Activated gamma-delta T cell treated with anti-CD3 and anti-CD28 coated beads, Interleukin-2, amount 50 U/mL, for 16 hours (primary cell): Measurements from ENCODE around the gene EEF2.
"Not testable (repeated sequence)": the region's sequence is repeated elsewhere in the genome, so short reads cannot be mapped to it uniquely, and the experiment has no call there.

Source experiments
- DNase-seq: peaks from one replicate; pipeline ENCODE4 v3.0.0-alpha.2; 2020; ENCODE audit warnings: low read depth

Gene EEF2

DNA sequence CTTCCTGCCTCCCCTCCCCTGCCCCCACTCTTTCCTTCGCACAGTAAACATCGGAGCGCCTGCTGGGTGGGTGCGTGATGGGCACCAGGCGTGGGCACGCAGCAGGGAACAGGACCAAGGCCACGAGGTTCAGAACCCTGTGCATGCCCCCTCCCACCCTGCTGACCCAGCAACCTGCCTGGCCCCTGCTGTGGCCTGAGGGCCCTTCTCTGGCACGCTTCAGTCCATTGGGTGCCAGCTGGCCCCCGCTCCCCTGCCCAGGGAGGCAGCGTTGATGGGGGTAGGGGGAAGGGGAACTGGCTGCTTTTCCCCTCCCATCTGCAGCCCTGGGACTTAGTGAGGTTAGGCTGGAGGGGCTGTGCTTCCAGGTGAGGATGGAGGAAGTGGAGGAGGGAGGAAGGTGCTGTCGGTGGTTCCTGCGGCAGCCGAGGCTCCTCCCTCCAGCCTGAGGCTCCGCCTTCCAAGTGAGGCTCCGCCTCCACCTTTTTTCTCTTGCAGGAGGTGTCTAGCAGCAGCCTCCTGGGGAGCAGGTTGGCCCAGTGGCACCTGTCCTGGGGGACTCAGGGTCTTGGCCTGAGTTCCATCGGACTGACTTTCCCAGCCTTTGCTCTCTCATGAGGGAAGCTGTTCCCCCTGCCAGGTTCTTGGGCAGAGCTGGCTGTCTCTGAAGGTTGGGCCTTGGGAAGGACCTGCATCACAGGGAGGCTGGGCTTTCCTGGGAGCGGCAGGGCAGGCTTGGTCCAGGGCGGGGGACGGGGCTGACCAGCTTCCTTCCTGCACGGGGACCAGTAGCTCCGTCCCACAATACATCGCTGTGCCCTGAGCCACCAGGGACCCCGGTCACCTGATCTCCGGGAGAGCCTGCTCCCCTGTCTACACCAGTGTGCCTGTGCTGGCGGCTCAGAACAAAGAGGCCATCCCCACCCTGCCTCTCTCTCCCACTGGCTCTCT lies 29.6 kb upstream of the EEF2 start:
- no peak for DNase-seq

DNA sequence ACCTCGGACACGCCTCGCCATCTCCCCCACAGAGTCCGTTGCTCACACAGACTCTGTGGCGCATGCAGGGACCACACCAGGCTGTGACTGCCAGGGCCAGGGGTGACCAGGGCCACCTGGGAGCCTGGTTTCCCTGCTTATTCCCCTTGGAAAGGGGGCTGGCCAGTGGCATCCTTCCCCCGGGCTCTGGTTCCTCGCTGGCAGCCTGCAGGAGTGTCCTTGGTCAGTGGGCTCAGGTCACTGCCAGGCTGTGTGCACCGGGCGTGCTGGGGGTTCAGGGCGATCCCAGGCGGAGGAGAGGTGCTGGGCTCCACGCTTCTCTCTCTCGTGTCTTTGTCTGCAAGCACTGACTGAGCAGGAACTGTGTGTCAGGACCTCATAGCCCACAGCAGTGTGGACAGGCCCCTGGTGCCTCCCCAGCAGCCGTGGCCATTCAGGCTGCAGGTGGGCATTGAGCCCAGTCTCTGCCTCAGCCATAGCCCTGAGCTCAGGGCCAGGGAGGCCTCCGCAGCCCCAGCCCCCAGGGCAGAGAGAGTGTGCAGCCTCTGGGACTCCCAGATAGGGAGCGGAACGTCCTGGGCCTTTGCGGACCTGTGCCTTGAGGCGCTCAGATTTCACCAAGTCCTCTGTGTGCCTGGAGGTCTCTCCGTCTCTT lies 28.8 kb upstream of the EEF2 start:
- DNase-seq: no peak

GRCh38 chr19:4012975-4013634 lies 27.8 kb upstream of the EEF2 start:
- no peak for DNase-seq

GRCh38 chr19:4012092-4012974 lies 27.1 kb upstream of the EEF2 start:
- DNase-seq: no peak

GRCh38 chr19:4011430-4011829 lies 26.2 kb upstream of the EEF2 start:
- not testable (repeated sequence) for DNase-seq

- DNase-seq: no peak
Measured at GRCh38 chr19:4010808-4011110, 25.5 kb upstream of the EEF2 start.

- DNase-seq: no peak
Measured at GRCh38 chr19:4009990-4010807, 24.9 kb upstream of the EEF2 start.

- no peak for DNase-seq
Measured at GRCh38 chr19:4007836-4008539, 22.7 kb upstream of the EEF2 start.

DNA sequence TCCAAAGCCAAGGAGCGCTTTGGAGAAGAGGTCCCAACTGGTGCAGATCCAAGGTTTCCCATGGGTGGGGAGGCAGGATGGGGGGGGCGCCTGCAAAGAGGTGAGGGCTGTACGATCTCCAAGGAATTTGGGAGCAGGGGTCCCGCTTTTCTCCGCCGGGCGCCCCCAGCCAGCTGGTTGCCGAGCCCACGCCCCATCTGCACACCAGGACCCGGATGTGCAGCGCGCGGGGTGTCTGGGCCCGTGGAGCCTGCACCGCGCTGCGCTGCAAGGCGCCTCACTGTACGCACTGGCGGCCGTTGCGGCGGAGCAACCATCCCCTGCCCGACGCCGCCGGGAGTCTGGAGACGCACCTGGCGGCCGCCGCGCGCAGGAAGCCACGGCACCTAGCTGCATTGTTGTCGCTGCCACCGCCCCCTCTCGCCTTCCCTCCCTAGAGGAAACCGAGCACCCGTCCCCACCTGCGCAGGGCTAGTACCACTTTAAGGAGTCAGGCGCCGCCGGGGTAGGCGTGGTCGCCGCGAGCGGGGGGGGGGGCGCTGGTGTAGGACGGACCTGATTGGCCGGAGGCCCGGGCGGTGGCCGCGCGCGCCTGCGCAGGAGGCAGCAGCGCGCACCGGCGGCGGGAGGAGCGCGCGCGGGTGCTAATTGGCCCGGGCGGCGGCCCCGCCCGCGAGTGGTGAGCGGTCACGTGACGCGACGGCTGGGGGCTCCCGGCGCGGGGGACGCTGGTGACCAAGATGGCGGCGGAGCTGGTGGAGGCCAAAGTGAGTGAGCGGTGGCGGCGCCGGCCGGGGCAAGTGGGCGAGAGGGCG lies 22.0 kb upstream of the EEF2 start, which contains the start of gene PIAS4:
Gene PIAS4, plus strand, starts transcription at position 716 of the 815 bp plus-strand sequence. Its CDS starts 25 bp downstream, at position 741.
- DNase-seq: peak; percentile 97

DNA sequence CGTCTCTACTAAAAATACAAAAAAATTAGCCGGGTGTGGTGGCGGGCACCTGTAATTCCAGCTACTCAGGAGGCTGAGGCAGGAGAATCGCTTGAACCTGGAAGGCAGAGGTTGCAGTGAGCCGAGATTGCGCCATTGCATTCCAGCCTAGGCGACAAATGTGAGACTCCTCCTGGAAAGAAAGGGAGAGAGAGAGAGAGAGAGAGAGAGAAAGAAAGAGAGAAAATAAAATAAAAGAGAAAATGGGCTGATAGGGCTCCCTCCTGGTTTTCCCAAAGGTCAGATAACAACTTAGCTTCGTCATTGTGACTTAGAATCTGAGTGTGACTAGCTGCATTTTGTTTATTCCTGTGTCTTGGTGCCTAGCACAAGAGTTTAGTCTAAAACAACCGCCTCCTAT lies 20.2 kb upstream of the EEF2 start:
- DNase-seq: not testable (repeated sequence)

GRCh38 chr19:4000798-4001197 lies 15.5 kb upstream of the EEF2 start:
- not testable (repeated sequence) for DNase-seq

GRCh38 chr19:3998667-3999412 lies 13.6 kb upstream of the EEF2 start:
- DNase-seq: not testable (repeated sequence)

- no peak for DNase-seq
Measured at GRCh38 chr19:3995607-3996006, 10.3 kb upstream of the EEF2 start.

GRCh38 chr19:3990815-3991117 lies 5.5 kb upstream of the EEF2 start:
- DNase-seq: no peak

GRCh38 chr19:3987619-3988371 lies 2.5 kb upstream of the EEF2 start:
- peak; percentile 82 for DNase-seq

GRCh38 chr19:3986260-3987041 lies 1.2 kb upstream of the EEF2 start:
- peak; percentile 51 for DNase-seq

GRCh38 chr19:3985643-3986259 lies 488 bp upstream of the EEF2 start:
- no peak for DNase-seq
